IPS-18c (cell line): Measurements from ENCODE around the gene ELP2.
"Not testable (repeated sequence)": the region's sequence is repeated elsewhere in the genome, so short reads cannot be mapped to it uniquely, and the experiment has no call there.

Experiments
- H3K4me3 ChIP-seq: 2 replicates; pipeline ENCODE4 v1.7.0; 2013; ENCODE audit warnings: low read depth, mild to moderate bottlenecking, low read length, moderate library complexity; ENCODE audit not compliant: insufficient read depth
- H3K9me3 ChIP-seq: one replicate; pipeline ENCODE4 v1.6.1; 2013; ENCODE audit warnings: mild to moderate bottlenecking, low read length, moderate library complexity; ENCODE audit not compliant: control insufficient read depth, insufficient read depth

The ELP2 gene

GRCh38 chr18:36109737-36110136 lies 20.0 kb upstream of the ELP2 start:
- no peak overlapping the region for H3K4me3 ChIP-seq
- no peaks in the 10 kb centered on the region for H3K9me3 ChIP-seq

- H3K9me3 ChIP-seq = no peaks in the 10 kb centered on the region
- no peak overlapping the region for H3K4me3 ChIP-seq
These were observed 17.4 kb upstream of the ELP2 start for GRCh38 chr18:36112302-36112701.

DNA sequence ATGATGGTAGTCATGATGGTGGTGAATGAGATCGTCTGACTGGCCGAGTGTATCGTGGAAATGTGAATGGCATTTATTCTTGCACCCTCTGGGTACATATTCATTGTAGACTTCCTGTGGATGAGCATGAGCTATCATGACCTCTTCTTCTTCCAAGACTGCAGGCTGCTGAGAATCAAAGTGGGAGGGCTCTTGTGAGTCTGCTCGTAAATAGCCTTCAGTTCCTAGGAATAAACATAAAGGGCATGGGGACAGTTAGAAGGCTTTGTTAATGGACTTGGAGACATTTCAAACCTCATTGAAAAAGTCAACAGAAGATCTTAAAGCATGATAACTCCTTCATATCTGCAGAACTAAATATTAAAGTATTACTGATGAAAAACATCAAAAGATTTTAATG lies 15.4 kb upstream of the ELP2 start:
- no peak overlapping the region for H3K4me3 ChIP-seq
- no peaks in the 10 kb centered on the region for H3K9me3 ChIP-seq

DNA sequence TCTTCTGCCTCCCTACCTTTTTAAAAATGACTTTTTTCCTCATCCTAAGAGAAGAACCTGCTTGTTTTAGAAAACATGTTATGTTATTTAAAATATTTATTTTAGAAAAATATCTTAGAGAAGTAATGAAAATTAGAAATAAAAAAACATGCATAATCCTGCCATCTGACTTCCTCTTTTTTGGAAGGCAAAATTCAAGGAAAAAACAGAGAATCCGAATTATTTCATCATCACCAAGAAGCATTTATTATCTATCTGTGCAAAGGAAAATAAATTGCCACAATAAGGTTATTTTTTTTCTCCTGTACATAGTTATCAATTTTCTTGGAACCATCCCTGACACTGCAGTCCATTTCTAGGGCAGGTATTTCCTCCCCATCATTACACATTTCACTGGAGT lies 15.0 kb upstream of the ELP2 start:
- no peaks in the 10 kb centered on the region for H3K9me3 ChIP-seq

DNA sequence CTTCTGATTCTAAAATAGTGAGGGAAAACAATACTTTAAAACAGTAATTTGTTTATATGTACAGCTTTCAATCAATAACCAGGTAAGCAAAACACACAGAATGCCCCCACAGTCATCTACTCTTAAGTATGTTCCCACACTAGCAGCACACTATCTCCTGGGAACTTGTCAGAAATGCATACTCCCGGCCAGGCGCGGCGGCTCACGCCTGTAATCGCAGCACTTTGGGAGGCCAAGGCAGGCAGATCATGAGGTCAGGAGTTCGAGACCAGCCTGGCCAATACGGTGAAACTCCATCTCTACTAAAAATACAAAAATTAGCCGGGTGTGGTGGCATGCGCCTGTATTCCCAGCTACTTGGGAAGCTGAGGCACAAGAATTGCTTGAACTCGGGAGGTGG lies 12.9 kb upstream of the ELP2 start:
- not testable (repeated sequence) for H3K9me3 ChIP-seq, H3K4me3 ChIP-seq

More for the DNA sequence above, 15.0 kb upstream of the ELP2 start:
- H3K4me3 ChIP-seq = no peak overlapping the region

- no peak overlapping the region for H3K4me3 ChIP-seq
- no peaks in the 10 kb centered on the region for H3K9me3 ChIP-seq
These were observed 9.4 kb upstream of the ELP2 start for GRCh38 chr18:36120297-36120696.

DNA sequence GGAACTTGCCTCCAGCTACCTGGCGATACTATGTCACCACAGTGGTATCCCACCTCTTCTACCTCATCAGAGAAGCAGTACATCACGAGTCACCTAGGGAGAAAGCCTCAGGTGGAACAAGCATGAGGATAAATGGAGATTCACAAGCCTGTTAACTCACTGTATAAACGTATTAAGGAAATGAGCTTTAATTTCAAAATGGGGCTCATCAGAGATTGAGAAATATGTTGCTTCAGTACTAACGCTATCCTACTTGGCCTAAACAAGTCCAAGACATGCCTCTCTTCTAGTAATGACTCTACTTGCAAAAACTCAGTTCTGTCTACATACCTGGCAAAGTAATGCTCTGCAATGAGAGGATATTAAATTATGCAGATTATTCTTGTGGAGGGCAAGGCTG lies 4.9 kb upstream of the ELP2 start:
- H3K9me3 ChIP-seq = no peaks in the 10 kb centered on the region
- H3K4me3 ChIP-seq = no peak overlapping the region

DNA sequence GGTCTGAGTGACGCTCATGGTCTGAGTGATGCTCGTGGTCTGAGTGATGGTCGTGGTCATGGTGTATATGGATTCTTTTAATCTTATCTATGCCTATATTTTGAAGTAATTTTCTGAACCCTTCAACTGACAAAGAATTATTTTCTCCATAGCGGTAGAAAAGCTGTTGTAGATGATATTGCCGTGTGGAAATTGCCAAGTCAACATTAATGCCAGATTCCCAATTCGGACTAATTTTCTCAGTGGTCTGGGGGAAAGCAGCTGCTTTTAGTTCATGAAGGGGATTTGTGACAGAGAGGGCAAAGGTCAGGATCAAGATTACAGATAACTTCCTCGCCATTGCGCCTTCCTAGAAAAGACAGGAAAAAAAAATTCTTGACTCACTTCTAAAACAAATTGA lies 3.0 kb upstream of the ELP2 start:
- Histone ChIP-seq H3K4me3 (no peak overlapping the region), H3K9me3 (no peaks in the 10 kb centered on the region)

DNA sequence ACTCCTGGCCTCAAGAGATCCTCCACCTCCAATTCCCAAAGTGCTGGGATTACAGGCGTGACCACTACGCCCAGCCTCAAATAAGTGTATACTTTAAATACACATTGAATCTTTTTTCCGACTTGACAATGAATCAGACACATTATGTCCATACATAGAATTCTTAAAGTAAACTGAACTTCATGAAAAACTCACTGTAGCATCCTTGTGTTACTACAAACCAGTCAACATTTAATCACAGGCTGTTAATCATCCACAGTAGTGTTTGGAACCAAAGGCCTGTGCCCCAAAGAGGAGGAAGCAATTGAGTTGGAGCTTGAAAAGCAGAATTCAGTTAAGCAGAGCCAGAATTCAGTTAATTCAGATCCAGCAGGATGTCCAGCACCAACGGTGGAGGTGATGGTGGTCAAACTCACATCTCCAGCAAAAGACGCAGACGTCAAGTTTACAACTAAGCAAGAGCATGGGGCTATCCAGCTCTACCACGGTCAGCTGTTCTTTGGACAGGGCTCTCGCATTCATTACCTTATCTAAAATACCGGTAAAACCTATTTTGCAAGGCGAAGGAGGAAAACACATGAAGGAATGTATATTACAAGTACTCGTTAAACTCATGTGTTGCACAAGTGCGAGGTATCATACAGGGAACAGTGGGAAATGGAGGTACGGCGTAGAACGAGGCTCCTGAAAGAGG lies 1.7 kb upstream of the ELP2 start:
- H3K9me3 ChIP-seq = no peaks in the 10 kb centered on the region
- H3K4me3 ChIP-seq = peak overlapping the region; percentile 95

DNA sequence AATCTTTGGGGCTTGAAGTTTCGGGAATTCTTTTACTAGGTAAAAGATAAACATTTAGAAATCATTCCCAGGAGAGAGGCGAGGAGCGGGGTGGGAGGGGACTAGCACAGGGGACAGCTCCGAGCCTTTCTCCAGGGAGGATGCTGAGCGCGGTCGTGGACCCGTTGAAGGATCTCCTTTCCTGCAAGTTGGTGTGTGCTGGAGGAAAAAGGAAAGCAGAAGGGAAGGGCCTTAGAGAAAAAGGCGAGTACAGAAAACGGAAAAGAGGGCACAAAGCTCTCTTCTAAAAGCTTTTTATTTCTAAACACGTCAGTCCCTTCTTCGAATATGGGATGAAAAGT lies 1.2 kb upstream of the ELP2 start:
- H3K9me3 ChIP-seq = no peaks in the 10 kb centered on the region
- peak overlapping the region; percentile 95 for H3K4me3 ChIP-seq

DNA sequence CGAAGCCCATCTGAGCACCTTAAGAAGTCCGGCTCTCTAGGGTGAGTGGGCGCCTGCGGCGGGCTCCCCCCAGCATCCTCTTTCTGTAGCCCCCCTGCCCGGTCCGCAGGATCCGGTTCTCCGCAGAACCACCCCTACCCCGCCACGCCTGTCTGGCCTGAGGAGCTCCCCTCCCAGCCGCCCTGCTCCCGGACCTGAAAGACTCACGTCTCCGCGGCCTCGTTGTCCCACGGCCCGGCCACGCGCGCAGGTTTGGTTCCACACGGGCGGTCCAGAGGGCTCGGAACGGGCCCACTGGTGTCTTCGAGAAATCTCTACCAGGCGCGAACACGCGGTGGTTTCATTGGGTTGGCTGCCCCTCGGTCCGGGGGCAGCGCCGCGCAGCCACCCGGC lies 796 bp upstream of the ELP2 start:
- Histone ChIP-seq H3K4me3 (peak overlapping the region; percentile 95), H3K9me3 (no peaks in the 10 kb centered on the region)

DNA sequence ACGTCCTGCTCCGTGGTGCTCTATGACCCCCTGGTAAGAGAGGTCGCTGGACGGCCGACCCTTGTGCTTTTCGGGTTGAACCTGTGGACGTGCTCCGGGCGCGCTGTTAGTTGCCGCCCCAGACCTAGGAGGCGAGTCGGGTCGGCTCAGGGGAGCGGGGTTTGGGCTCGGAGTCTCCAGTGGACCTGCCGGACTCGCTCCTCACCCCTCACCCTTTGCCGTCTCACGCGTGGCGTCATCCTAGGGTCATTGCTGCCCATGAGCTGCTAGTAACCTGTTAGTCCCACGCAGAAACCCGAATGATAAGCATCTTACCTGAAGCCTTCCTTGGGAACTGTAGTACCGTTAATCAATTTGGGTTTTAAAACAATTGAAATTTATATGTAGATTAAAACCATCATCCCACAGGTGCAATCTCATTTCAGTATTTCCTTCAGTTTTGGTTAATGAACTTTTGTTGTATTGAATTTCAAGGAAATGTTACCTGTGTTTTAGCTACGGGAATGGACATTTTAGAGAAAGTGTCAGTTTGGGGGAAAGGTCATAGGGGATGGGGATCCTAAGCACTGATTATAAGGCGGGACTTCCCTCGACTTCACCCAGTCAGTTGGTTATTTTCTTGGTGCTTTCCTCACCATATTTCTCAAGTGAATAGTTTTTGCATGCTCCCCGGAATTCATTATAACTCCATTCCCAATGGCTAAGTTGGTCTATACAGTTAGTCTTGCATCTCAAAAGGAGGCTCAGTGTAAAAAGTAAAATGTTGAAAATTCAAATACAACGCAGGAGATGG lies 536 bp downstream of the ELP2 start:
- peak overlapping the region; percentile 95 for H3K4me3 ChIP-seq
- no peaks in the 10 kb centered on the region for H3K9me3 ChIP-seq

GRCh38 chr18:36130883-36131653 lies 1.4 kb downstream of the ELP2 start:
- peak overlapping the region; percentile 95 for H3K4me3 ChIP-seq

DNA sequence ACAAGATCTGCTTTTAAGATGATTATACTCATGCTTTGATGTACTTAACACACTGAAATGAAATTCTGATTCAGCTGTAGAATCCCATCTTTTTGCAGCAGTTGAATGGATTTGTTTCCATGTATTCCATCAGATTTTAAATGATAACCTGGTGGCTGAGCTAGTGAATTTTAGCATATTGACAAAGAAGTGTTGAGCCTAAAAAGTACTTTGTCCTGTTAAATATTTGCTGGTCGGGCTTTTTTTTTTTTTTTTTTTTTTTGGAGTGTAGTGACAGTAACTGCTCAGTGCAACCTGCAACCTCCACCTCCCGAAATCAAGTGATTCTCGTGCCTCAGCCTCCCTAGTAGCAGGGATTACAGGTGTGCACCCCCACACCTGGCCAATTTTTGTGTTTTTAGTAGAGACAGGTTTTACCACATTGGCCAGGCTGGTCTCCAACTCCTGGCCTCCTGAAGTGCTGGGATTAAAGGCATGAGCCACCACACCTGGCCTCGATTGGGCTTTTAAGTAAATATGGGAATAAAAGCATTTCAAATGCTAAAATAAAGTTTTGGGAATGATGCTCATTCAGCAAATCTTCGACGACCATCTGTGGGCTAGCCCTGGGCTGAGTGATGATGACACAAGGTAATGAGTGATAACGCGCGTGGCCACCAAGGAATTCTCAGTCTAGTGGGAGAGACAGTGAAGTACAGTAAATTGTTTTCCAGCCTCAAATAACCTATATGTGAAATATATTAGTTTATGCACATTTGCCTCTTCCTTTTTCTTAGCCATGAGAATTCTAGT lies 2.2 kb downstream of the ELP2 start:
- H3K9me3 ChIP-seq = no peaks in the 10 kb centered on the region
- H3K4me3 ChIP-seq = no peak overlapping the region

More at GRCh38 chr18:36130883-36131653, 1.4 kb downstream of the ELP2 start:
- H3K9me3 ChIP-seq = no peaks in the 10 kb centered on the region

DNA sequence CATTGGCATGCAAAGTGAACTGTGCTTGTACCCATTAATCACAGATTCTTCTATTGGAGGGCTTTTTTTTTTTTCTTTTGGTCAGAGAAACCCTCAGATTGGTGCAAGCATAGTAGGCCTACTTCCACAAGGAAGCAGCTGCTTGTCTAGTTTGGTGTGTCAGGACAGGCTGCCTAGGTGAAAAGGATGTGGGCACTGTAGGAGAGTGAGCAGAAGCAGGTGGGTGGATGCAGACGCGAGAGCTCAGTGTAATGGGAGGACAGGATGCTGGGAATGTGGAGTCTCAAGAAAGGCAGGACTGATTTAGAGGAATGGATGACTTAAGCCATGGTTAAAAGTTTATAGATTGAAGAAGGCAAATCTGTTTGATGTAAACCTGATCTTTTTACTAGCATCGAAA lies 3.1 kb downstream of the ELP2 start:
- H3K4me3 ChIP-seq = no peak overlapping the region
- H3K9me3 ChIP-seq = no peaks in the 10 kb centered on the region

GRCh38 chr18:36135264-36135663 lies 5.6 kb downstream of the ELP2 start:
- Histone ChIP-seq H3K9me3 (no peaks in the 10 kb centered on the region), H3K4me3 (no peak overlapping the region)

DNA sequence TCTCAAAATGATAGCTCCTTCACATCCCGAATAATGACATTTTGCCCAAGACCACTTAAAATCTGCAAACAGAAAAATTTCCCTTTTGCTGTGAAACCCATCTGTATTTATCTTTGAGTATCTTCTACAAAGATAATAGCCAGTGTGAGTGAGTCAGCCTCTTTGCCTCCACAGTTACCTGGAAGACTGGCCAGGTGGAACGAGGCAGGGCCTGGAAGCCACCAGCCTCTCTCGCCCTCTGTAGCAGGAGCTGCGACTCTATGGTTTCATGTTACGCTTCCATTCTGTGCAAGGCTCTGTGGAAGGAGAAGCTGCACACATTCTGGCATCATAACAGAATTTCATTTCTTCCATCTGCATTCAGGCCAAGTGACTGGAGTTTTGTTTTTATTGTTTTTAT lies 9.5 kb downstream of the ELP2 start:
- no peak overlapping the region for H3K4me3 ChIP-seq
- no peaks in the 10 kb centered on the region for H3K9me3 ChIP-seq
